IPS-18a (cell line): Measurements from ENCODE around the gene PLD5.
A peak's percentile ranks its signal among the peaks of the same experiment; 100 is the strongest.

Experiments
- H3K27ac ChIP-seq: one replicate; pipeline ENCODE4 v1.5.1; 2013; ENCODE audit warnings: low read length
- H3K27me3 ChIP-seq: one replicate; pipeline ENCODE4 v1.6.1; 2013; ENCODE audit warnings: mild to moderate bottlenecking, low read length; ENCODE audit not compliant: control insufficient read depth, insufficient read depth
- H3K36me3 ChIP-seq: one replicate; pipeline ENCODE4 v1.6.1; 2013; ENCODE audit warnings: low read depth, low read length; ENCODE audit not compliant: control insufficient read depth
- H3K4me1 ChIP-seq: one replicate; pipeline ENCODE4 v1.6.1; 2013; ENCODE audit warnings: low read depth, low read length; ENCODE audit not compliant: control insufficient read depth
- H3K4me3 ChIP-seq: one replicate; pipeline ENCODE4 v1.5.1; 2013; ENCODE audit warnings: low read length
- H3K9ac ChIP-seq: one replicate; pipeline ENCODE4 v1.6.1; 2013; ENCODE audit warnings: mild to moderate bottlenecking, low read length, moderate library complexity
- H3K9me3 ChIP-seq: one replicate; pipeline ENCODE4 v1.6.1; 2013; ENCODE audit warnings: low read depth, low read length; ENCODE audit not compliant: control insufficient read depth

The PLD5 gene

DNA sequence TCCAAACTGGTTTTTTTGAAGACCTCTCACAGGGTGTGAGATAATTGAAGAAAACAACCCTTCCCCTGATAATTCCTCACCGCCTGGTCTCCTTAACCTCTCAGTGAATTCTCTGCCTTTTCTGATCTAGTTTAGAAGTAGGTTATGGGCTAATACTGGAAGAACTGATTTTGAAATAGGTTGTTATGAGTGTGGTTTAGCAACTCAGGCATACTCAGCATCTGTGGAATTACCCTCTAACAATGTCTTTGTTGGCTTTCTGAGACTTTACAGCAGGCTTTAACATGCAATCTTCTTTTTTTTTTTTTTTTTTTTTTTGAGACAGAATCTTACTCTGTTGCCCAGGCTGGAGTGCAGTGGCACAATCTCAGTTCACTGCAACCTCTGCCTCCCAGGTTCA, 10.3 kb upstream of the PLD5 start:
- no peaks in the 10 kb centered on the region for H3K36me3 ChIP-seq
- H3K9ac ChIP-seq: no peak overlapping the region
- H3K27me3 ChIP-seq: no peaks in the 10 kb centered on the region
- H3K9me3 ChIP-seq: no peaks in the 10 kb centered on the region
- no peak overlapping the region for H3K27ac ChIP-seq
- H3K4me1 ChIP-seq: no peaks in the 10 kb centered on the region
- no peak overlapping the region for H3K4me3 ChIP-seq

- Histone ChIP-seq H3K4me3 (no peak overlapping the region), H3K4me1 (peaks cover under 1% of the 10 kb centered on the region), H3K9me3 (no peaks in the 10 kb centered on the region), H3K36me3 (no peaks in the 10 kb centered on the region), H3K9ac (no peak overlapping the region), H3K27ac (no peak overlapping the region), H3K27me3 (peaks cover 11% of the 10 kb centered on the region)
Measured at GRCh38 chr1:242530761-242531160, 6.3 kb upstream of the PLD5 start.

DNA sequence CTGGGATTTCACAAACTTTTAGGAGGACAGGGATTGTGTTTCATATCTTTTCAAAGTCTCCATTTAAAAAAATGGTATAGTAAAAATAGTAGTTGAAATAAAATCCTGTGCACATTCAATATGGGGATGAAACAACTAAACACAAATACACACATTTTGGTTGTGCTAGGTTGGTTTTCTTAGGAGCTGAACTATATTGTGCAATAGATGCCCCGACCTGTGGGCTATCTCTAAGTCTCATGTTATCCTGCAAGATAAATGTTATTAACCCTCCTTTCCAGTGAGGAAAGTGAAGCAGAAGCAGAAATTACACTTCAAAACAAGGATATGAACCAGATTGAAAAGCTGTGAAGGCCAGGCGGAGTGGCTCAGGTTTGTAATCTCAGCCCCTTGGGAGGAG, 1.3 kb upstream of the PLD5 start:
- H3K36me3 ChIP-seq: no peaks in the 10 kb centered on the region
- H3K27me3 ChIP-seq: peaks cover 42% of the 10 kb centered on the region
- H3K4me3 ChIP-seq: peak overlapping the region; percentile 82

GRCh38 chr1:242525360-242525722, 844 bp upstream of the PLD5 start:
- H3K36me3 ChIP-seq: no peaks in the 10 kb centered on the region
- H3K9me3 ChIP-seq: no peaks in the 10 kb centered on the region
- no peak overlapping the region for H3K27ac ChIP-seq
- peaks cover 42% of the 10 kb centered on the region for H3K27me3 ChIP-seq
- peak overlapping the region; percentile 82 for H3K4me3 ChIP-seq
- H3K4me1 ChIP-seq: peaks cover 14% of the 10 kb centered on the region
- peak overlapping the region; percentile 6 for H3K9ac ChIP-seq

More for the DNA sequence above, 1.3 kb upstream of the PLD5 start:
- peak overlapping the region; percentile 6 for H3K9ac ChIP-seq
- H3K4me1 ChIP-seq: peaks cover 14% of the 10 kb centered on the region
- H3K27ac ChIP-seq: no peak overlapping the region
- H3K9me3 ChIP-seq: no peaks in the 10 kb centered on the region

DNA sequence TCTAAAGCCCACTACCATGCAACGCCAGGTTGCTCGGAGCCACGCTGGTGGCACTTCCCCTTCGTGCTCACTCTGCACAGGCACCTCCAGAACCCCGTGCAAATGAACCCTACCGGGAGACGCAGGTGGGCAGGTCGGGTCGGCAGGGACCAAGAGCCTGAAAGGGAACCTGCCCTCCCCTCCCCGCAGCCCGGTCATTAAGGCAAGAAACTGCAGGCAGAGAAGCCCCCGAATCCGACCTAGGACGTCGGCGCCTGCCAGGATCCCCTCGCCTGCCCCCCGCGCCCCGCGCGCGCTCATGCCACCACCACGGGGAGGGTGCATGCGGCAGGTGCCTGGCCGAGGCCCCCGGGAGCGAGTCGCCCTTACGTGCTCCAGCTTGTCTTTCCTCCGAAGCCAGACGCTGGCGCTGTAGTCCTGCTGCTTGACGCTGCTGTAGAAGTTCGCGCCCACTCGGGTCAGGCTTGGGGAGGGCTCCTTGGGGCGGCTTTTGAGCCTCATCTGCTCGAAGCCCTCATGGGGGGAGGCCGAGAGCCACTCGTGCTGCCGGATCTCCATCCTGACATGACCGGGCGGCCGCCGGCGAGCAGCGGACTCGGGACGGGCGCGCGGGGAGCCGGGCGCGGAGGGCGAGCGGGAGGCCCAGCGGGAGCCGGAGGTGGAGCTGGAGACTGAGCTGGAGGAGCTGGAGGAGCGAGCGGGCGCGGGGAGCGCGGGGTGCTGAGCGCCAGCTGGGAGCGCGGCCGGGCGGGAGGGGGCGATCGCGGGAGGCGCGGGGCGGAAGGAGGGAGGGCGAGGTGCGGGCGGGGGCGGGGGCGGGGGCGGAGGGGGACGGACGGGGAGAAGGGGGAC, 552 bp downstream of the PLD5 start:
- no peaks in the 10 kb centered on the region for H3K36me3 ChIP-seq
- H3K27me3 ChIP-seq: peaks cover 42% of the 10 kb centered on the region
- peaks cover 14% of the 10 kb centered on the region for H3K4me1 ChIP-seq
- no peak overlapping the region for H3K27ac ChIP-seq
- peak overlapping the region; percentile 87 for H3K4me3 ChIP-seq
- no peaks in the 10 kb centered on the region for H3K9me3 ChIP-seq
- H3K9ac ChIP-seq: peak overlapping the region; percentile 4

- Histone ChIP-seq H3K4me3 (peak overlapping the region; percentile 87), H3K9ac (peak overlapping the region; percentile 4), H3K27me3 (peaks cover 42% of the 10 kb centered on the region), H3K27ac (no peak overlapping the region), H3K9me3 (no peaks in the 10 kb centered on the region), H3K4me1 (peaks cover 14% of the 10 kb centered on the region), H3K36me3 (no peaks in the 10 kb centered on the region)
Measured at GRCh38 chr1:242522996-242523718, 1.3 kb downstream of the PLD5 start.

DNA sequence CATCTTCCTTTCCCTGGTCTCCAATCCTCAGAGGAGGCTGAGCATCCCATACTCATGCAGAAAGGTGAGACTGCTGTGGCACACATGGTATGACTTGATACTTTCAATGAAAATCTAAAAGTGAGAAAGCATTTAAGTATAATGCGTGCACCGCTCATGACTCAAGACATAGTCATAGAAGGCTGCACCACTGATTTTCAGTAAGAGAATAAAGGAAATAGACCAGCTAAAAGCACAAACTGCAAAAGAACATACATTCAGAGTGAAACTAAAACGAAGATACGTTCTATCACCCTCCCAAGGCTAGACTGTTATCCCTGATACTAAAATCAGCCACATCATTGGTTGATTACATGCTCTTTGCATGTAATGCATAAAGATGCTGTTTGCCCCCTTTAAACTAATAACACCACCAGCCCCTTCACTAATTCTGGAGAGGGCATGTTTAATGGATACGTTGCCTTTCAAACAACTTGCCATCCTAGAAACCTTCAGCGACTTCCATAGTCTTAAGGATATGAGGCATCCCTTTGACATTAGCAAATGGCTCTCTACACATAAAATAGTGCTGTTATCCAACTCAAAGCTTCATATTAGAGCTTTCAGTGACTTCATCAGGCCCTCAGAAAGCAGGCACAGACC, 2.1 kb downstream of the PLD5 start:
- no peaks in the 10 kb centered on the region for H3K36me3 ChIP-seq
- no peaks in the 10 kb centered on the region for H3K9me3 ChIP-seq
- no peak overlapping the region for H3K9ac ChIP-seq
- H3K4me3 ChIP-seq: peak overlapping the region; percentile 87
- no peak overlapping the region for H3K27ac ChIP-seq
- peaks cover 14% of the 10 kb centered on the region for H3K4me1 ChIP-seq
- H3K27me3 ChIP-seq: peaks cover 42% of the 10 kb centered on the region

DNA sequence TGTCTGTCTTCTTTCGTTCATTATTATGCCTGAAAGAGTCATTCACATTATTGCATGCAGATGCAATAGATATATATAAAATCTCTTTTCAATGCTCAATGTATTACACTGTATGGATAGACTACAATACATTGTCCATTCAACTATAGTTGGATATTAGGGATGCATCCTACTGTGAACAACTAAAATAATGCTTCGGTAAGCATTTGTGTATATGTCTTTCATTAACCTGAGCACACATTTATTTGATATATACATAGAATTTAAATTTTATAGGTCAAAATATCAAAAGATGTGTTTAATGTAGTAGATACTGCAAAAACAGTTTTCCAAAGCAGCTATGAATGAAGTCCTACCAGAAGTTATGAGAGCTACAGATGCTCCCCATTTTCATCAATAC, 8.9 kb downstream of the PLD5 start:
- no peaks in the 10 kb centered on the region for H3K27me3 ChIP-seq
- H3K4me1 ChIP-seq: no peaks in the 10 kb centered on the region
- peaks cover 5% of the 10 kb centered on the region for H3K9me3 ChIP-seq
- H3K36me3 ChIP-seq: no peaks in the 10 kb centered on the region
- no peak overlapping the region for H3K9ac ChIP-seq
- H3K4me3 ChIP-seq: no peak overlapping the region
- no peak overlapping the region for H3K27ac ChIP-seq

GRCh38 chr1:242506724-242507123, 17.8 kb downstream of the PLD5 start:
- Histone ChIP-seq H3K36me3 (no peaks in the 10 kb centered on the region), H3K9ac (no peak overlapping the region), H3K9me3 (no peaks in the 10 kb centered on the region), H3K27me3 (no peaks in the 10 kb centered on the region), H3K4me3 (no peak overlapping the region), H3K4me1 (no peaks in the 10 kb centered on the region), H3K27ac (no peak overlapping the region)

- Histone ChIP-seq H3K9ac (no peak overlapping the region), H3K27me3 (no peaks in the 10 kb centered on the region), H3K4me3 (no peak overlapping the region), H3K4me1 (peaks cover 13% of the 10 kb centered on the region), H3K9me3 (no peaks in the 10 kb centered on the region), H3K27ac (no peak overlapping the region), H3K36me3 (no peaks in the 10 kb centered on the region)
Measured at GRCh38 chr1:242489545-242489944, 35.0 kb downstream of the PLD5 start.

DNA sequence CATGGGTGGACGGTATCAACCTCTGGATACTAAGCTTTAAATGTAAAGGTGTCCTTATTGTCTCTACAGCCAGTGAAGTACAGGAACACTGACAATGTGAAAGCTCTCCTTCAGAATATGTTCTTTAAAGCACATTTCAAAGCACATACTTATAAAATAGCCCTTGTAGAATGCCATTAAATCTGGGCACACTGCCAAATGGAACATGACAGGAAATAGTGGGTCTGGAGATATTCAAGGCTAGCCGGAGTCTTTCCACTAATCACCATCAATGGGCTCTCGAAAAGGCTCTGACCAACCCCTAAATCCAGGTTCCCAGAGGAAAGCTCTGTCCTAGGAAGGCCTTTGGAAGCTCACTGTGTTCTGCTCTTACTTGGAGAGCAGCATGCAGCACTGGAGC, 46.6 kb downstream of the PLD5 start:
- H3K36me3 ChIP-seq: no peaks in the 10 kb centered on the region
- H3K4me3 ChIP-seq: no peak overlapping the region
- no peak overlapping the region for H3K9ac ChIP-seq
- no peaks in the 10 kb centered on the region for H3K4me1 ChIP-seq
- no peak overlapping the region for H3K27ac ChIP-seq
- H3K27me3 ChIP-seq: no peaks in the 10 kb centered on the region
- peaks cover 2% of the 10 kb centered on the region for H3K9me3 ChIP-seq
